Measurements from ENCODE around the gene CAMKK1. TPM values are rescaled to one million over a fixed set of nuclear protein-coding genes. Genes with fewer than 3 reads are reported as not detected.
"Not testable (repeated sequence)": the region's sequence is repeated elsewhere in the genome, so short reads cannot be mapped to it uniquely, and the experiment has no call there.

The CAMKK1 gene
- total RNA-seq, 1 donor from 2014 or later, result 9.2 TPM

DNA sequence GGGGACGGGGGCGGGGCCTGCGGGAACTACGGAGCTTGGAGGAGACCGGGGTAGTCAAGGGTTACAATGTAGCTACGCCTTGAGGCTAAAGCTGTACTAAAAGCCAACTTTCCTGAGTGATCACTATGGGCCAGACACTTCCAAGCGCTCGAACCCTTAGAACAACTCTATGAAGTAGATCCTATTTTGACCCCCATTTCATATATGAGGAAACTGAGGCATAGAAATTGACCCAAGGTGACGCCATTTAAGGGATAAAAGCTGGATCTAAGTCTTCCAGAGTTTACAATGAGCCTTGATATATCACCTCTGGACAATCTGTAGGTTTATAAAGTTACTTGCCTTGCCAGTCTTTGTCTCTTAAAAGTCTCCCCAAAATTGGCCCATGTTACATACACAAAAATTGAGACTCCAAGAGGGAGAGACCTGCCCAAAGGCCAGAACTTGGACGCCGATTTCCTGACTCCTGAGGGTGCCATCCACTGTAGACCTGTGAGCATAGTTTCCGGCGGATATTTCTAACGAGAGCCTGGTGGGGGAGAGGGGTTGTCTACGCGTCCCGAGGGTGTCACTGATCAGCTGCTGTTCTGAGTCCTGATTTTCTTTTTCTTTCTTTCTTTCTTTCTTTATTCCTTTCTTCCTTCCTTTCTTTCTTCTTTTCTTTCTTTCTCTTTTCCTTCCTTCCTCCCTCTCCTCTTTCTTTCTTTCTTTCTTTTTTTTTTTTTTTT, 46.3 kb downstream of the CAMKK1 start:
- Mint-ChIP-seq H3K27ac (no peak overlapping the region), H3K36me3 (ENCODE audit: low read depth) (peaks cover 8% of the 10 kb centered on the region), H3K4me1 (peaks cover 22% of the 10 kb centered on the region), H3K9me3 (no peaks in the 10 kb centered on the region), H3K27me3 (peaks cover 18% of the 10 kb centered on the region), H3K4me3 (peak overlapping the region; percentile 97)
- no peak for DNase-seq
- intact Hi-C loops (cut with micrococcal nuclease), result loop anchor here (1.0 to 5.0 kb wide), 3 partner anchors 109 to 297 kb away; partner anchors contain the start of genes ATP2A3, CYB5D2 and ZZEF1

DNA sequence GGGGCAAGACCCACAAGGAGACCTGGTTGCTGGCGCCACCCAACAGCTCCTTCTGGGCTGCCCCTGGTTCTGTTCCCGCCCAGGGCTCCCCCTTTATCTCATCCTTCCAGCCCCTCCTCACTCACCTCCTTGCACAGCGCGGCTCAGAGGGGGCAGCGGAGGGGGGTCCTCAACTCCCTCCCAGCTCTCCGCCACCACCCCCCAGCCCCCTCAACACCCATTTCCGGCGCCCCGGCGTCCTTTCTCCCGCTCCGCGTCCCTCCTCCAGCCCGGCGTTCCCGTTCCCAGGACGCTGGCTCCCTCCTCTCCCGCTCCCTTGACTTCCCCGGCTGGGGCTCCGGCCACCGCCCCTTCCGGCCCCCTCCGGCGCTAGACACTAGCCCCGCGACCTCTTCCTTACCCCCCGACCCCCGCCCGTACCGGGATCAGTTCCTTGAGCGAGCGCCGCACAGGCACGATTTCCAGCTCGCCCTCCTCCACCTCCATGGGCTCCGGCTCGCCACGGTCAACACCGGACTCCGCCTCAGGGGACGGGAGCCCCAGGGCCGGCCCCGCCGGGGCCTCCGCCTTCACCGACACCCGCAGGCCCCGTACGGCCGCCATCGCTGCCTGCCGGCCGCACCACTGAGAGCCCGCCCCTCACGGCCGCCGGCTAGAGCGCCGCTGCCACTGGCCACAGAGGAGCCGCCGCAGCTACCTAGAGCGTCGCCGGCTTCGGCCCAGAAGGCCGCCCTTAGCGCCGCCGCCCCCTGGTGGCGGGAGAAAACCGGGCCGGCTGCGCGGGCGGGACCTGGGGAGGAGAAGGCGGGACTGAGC, 47.0 kb downstream of the CAMKK1 start, which contains the start of gene NCBP3:
Gene NCBP3 (minus strand): TSS at position 626 of the 816 bp plus-strand sequence. CDS start 23 bp downstream, at position 603.
- H3K4me3 Mint-ChIP-seq, result peak within 1 kb of the TSS; percentile 97
- peaks cover 14% of the 10 kb centered on the region for H3K36me3 Mint-ChIP-seq (ENCODE audit: low read depth)
- peak; percentile 98 for DNase-seq
- H3K27me3 Mint-ChIP-seq, result peaks cover 17% of the 10 kb centered on the region
- no peaks in the 10 kb centered on the region for H3K9me3 Mint-ChIP-seq
- intact Hi-C loops (cut with micrococcal nuclease), result loop anchor here (1.0 to 5.0 kb wide), 3 partner anchors 109 to 297 kb away; partner anchors contain the start of genes ATP2A3, CYB5D2 and ZZEF1
- H3K4me1 Mint-ChIP-seq, result peaks cover 22% of the 10 kb centered on the region
- peak within 1 kb of the TSS; percentile 94 for H3K27ac Mint-ChIP-seq

DNA sequence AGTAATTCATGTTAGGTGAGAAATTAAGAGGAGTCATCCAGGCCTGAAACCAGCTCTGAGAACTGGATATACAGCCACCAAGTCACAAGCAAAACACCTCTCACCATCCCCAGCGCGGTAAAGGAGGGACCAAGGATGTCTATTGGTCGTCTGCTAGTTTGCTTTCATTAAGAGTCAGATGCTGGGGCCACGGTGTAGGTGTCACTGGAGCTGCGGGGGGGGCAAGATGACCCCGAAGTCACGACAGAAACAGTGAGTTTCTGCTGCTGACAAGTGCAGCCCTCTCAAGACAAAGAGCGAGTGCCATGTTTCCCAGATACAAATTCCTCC, 47.6 kb downstream of the CAMKK1 start:
- intact Hi-C loops (cut with micrococcal nuclease), result loop anchor here (5.0 kb wide), 1 partner anchor 117 kb away; the partner anchor contains the start of gene ATP2A3
- H3K4me3 Mint-ChIP-seq, result peak overlapping the region; percentile 97
- DNase-seq, result peak; percentile 81
- peaks cover 18% of the 10 kb centered on the region for H3K36me3 Mint-ChIP-seq (ENCODE audit: low read depth)
- peaks cover 14% of the 10 kb centered on the region for H3K27me3 Mint-ChIP-seq
- H3K27ac Mint-ChIP-seq, result peak overlapping the region; percentile 94
- H3K4me1 Mint-ChIP-seq, result peaks cover 24% of the 10 kb centered on the region
- no peaks in the 10 kb centered on the region for H3K9me3 Mint-ChIP-seq

DNA sequence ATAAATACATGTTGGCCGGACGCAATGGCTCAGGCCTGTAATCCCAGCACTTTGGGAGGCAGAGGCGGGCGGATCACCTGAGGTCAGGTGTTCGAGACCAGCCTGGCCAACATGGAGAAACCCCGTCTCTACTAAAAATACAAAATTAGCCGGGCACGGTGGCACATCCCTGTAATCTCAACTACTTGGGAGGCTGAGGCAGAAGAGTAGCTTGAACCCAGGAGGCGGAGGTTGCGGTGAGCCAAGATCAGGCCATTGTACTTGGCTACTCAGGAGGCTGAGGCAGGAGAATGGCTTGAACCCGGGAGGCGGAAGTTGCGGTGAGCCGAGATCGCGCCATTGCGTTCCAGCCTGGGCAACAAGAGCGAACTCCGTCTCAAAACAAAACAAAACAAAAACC, 48.3 kb downstream of the CAMKK1 start:
- DNase-seq; H3K9me3 Mint-ChIP-seq; intact Hi-C loops (cut with micrococcal nuclease); H3K27me3 Mint-ChIP-seq: not testable (repeated sequence)
- H3K4me3 Mint-ChIP-seq, result peak overlapping the region; percentile 97
- peak overlapping the region; percentile 94 for H3K27ac Mint-ChIP-seq
- peaks cover 27% of the 10 kb centered on the region for H3K4me1 Mint-ChIP-seq
- H3K36me3 Mint-ChIP-seq (ENCODE audit: low read depth), result peaks cover 25% of the 10 kb centered on the region

DNA sequence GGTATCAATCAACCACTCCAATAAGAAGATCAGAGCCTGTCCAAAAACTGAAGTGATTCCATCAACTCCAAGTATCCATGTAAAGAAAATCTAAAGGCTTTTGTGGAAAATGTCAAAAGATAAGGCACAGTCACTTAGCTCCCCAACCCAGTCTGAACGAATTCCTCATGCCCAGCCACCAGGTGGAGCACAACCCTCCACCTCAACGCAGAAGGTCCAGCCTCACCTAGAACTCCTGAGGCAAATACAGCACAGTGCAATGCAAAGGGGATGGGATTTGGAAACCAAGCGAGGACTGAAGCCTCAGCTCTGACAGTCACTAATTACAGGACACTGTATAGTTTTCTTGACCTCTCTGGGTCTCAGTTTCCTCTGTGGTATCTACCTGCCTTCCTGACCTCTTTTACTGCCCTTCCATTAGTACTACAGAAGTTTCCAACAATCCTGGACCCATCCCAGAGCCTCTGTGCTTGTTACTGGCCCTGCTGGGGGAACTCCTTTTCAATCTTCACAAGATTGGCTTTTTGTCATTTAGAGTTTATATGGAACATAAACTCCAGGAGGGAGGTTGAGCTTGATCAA, 48.8 kb downstream of the CAMKK1 start:
- peaks cover 28% of the 10 kb centered on the region for H3K36me3 Mint-ChIP-seq (ENCODE audit: low read depth)
- peak overlapping the region; percentile 97 for H3K4me3 Mint-ChIP-seq
- peaks cover 27% of the 10 kb centered on the region for H3K4me1 Mint-ChIP-seq
- intact Hi-C loops (cut with micrococcal nuclease), result no loop called here
- no peaks in the 10 kb centered on the region for H3K9me3 Mint-ChIP-seq
- peaks cover 6% of the 10 kb centered on the region for H3K27me3 Mint-ChIP-seq
- peak; percentile 86 for DNase-seq
- peak overlapping the region; percentile 52 for H3K27ac Mint-ChIP-seq

DNA sequence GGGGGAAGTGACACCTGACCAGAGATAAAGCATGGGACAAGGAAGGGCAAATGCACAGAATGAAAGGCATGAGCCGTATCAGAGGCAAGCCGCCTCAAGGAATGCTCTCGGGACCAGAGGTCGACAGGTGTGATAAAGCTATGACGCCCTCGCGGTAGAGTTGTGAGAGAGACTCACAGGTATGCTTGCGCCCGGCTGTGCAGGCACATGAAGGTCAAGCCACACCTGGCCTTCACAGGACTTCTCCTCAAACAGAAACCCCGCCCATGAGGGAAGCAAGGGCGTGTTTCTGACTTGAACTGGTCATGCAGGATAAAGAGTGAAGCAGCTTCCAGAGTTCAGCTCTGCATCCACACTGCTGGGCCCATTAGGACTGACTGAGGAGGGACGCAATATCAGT, 54.6 kb downstream of the CAMKK1 start:
- Mint-ChIP-seq H3K27ac (peak overlapping the region; percentile 45), H3K4me1 (peaks cover 9% of the 10 kb centered on the region), H3K9me3 (no peaks in the 10 kb centered on the region), H3K4me3 (no peak overlapping the region), H3K27me3 (no peaks in the 10 kb centered on the region), H3K36me3 (ENCODE audit: low read depth) (peaks cover 52% of the 10 kb centered on the region)
- intact Hi-C loops (cut with micrococcal nuclease), result no loop called here
- DNase-seq, result no peak

DNA sequence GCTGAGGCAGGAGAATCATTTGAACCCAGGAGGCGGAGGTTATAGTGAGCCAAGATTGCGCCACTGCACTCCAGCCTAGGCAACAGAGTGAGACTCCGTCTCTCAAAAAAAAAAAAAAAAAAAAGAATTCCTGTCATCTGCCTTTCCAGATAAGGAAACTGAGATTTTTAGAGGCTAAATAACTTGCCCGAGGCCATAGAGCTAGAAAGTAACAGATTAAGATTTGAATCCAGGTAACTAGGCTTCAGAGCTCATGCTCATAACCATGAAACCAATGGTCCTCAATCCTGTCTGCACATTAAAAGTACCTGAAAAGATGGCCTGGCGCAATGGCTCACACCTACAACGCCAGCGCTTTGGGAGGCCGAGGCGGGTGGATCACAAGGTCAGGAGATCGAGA, 56.3 kb downstream of the CAMKK1 start:
- H3K9me3 Mint-ChIP-seq, result no peaks in the 10 kb centered on the region

DNA sequence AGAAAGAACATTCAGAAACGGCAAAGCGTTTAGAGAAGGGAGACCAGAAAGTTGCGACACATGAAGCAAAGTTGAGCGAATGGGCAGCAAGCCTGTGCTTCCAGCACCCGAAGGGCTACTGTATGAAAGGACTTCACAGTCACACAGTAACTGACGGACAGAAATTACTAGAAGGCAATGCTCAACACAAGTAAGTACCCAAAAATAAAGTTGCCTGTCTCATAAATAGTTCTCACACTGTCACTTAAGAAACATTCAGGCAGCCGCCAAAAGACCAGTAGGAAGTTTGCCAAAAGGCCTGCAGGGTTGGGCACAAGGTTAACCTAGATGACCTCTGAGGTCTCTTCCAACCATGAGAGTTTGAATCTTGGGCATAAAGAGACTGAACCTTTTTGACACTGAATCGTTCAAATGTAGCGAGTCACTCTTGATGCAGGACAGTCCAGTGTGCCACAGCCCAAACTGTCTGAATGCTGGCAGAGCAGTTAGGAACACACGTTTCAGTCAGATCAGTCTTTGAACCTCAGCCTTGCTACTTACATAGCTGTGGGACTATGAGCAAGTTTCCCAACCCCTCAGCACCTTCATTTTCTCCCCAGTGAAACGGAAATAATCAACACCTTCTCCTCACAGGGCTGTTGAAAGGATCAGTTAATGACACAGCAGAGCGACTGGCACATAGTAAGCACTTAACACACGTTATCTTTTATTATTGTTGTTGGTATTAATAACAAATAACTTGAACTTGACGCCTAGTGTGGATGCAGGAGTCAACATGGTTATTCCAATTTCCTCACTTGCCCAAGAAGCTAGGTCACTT, 57.2 kb downstream of the CAMKK1 start:
- no peak for DNase-seq
- no peak overlapping the region for H3K4me3 Mint-ChIP-seq
- H3K4me1 Mint-ChIP-seq, result peaks cover 7% of the 10 kb centered on the region
- H3K27me3 Mint-ChIP-seq, result no peaks in the 10 kb centered on the region
- H3K36me3 Mint-ChIP-seq (ENCODE audit: low read depth), result peaks cover 45% of the 10 kb centered on the region
- no peaks in the 10 kb centered on the region for H3K9me3 Mint-ChIP-seq
- H3K27ac Mint-ChIP-seq, result no peak overlapping the region
- intact Hi-C loops (cut with micrococcal nuclease), result no loop called here

More for the DNA sequence above, 56.3 kb downstream of the CAMKK1 start:
- no peak for DNase-seq
- intact Hi-C loops (cut with micrococcal nuclease), result no loop called here
- H3K27ac Mint-ChIP-seq, result no peak overlapping the region
- H3K4me1 Mint-ChIP-seq, result peaks cover 9% of the 10 kb centered on the region
- H3K4me3 Mint-ChIP-seq, result no peak overlapping the region
- peaks cover 49% of the 10 kb centered on the region for H3K36me3 Mint-ChIP-seq (ENCODE audit: low read depth)
- H3K27me3 Mint-ChIP-seq, result no peaks in the 10 kb centered on the region

DNA sequence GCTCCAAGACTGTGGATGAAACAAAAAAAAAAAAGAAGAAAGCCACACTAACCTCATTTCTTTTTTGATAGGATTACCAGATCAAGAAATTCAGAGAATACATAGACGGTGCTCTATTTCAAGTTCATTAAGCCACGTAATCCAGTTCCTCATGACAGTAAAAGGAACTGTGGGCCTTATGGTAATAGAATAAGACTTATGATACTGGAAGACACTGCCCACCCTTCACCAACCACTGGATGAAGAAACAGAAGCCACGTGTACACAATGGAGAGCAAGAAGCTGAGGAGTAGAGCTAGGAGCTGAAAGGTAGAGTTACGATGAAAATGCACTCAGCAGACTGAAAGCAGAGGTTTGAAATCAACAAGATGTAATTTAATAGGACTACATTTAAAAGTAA, 58.0 kb downstream of the CAMKK1 start:
- intact Hi-C loops (cut with micrococcal nuclease), result no loop called here
- Mint-ChIP-seq H3K4me1 (peaks cover 6% of the 10 kb centered on the region), H3K9me3 (no peaks in the 10 kb centered on the region), H3K36me3 (ENCODE audit: low read depth) (peaks cover 37% of the 10 kb centered on the region), H3K27me3 (no peaks in the 10 kb centered on the region), H3K27ac (no peak overlapping the region), H3K4me3 (no peak overlapping the region)
- no peak for DNase-seq

DNA sequence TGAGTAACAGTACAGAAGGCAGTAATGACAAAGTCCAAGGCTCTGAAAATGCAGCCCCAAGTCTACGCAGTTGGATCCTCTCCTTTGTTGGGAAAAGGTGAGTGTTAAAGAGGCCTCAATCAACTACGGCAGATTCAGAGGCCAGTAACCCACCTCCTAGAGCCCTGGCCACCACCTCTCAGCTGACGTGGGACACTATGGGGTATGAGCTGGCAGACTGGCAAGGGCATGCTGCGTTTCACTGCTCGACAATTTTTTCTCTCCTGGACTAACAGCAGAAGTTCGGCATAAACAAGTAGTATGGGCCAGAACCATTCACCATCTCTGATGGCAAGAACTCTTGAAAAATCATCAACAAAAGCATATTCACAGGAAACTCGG, 64.0 kb downstream of the CAMKK1 start:
- H3K27me3 Mint-ChIP-seq, result no peaks in the 10 kb centered on the region
- H3K4me3 Mint-ChIP-seq, result no peak overlapping the region
- H3K27ac Mint-ChIP-seq, result no peak overlapping the region
- no peaks in the 10 kb centered on the region for H3K9me3 Mint-ChIP-seq
- intact Hi-C loops (cut with micrococcal nuclease), result loop anchor here (5.0 kb wide), 1 partner anchor 147 kb away; no protein-coding TSS in a partner anchor
- H3K36me3 Mint-ChIP-seq (ENCODE audit: low read depth), result peaks cover 44% of the 10 kb centered on the region
- no peak for DNase-seq
- H3K4me1 Mint-ChIP-seq, result peaks cover 11% of the 10 kb centered on the region

DNA sequence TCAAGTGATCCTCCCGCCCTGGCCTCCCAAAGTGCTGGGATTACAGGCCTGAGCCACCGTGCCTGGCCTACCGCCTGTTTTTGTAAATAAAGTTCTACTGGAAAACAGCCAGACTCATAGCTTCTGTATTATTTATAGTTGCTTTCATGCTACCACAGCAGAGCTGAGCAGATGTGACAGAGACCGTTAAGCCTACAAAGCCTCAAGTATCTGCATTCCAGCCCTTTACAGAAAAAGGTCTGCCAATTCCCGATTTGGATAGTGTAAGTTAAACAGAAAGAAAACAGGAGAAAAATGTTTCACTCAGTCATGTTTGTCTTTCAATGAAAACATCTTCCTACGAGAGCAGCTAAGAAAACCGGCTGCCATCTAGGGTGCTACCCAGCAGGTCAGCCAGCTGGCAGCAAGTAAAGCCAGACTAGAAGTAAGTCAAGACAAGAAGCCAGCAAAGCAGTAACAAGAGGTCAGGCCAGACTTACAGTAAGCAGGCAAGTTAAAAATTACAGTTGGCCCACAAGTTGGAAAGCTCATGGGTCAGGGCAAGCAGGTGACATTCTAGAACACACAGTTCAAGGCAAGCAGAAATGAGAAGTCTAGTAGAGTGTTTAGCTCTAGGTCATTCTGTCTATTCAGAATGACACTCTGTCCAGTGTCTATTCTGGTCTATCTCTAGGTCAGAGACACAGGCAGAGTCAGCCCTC, 64.6 kb downstream of the CAMKK1 start:
- intact Hi-C loops (cut with micrococcal nuclease), result loop anchor here (5.0 kb wide), 1 partner anchor 146 kb away; no protein-coding TSS in a partner anchor
- Mint-ChIP-seq H3K4me1 (peaks cover 11% of the 10 kb centered on the region), H3K4me3 (no peak overlapping the region), H3K9me3 (no peaks in the 10 kb centered on the region), H3K27ac (peak overlapping the region; percentile 46), H3K27me3 (no peaks in the 10 kb centered on the region), H3K36me3 (ENCODE audit: low read depth) (peaks cover 41% of the 10 kb centered on the region)
- no peak for DNase-seq

DNA sequence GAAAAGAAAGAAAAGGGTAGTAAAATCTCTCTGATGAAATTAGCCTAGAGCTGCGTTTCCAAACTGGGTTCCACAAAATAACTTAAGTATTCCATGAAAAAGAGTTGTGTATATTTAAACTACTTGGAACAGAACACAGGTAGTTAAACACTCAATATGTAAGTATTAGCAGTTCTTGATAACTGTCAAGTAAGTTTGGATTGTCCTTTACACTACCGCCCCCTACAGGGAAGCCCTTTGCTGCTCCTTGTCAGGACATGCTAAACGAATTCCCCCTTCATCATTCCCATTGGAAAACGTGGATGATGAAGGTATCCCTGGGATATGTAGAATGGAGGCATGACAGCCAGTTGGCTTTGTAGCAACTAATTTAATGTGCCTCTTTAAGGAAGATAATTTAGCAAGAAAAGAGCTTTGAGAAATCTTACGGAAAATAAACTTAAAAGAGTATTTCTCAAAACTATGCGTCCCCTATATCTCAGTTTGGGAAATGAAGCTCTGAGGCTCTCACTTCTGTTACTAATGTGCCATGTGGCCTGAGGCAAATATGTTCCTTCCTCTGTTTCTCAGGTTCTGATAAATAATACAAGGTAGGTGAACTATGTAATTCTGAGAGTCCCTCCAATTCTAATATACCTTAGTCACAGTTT, 65.6 kb downstream of the CAMKK1 start:
- Mint-ChIP-seq H3K36me3 (ENCODE audit: low read depth) (peaks cover 46% of the 10 kb centered on the region), H3K27ac (no peak overlapping the region), H3K4me1 (peaks cover 11% of the 10 kb centered on the region), H3K27me3 (no peaks in the 10 kb centered on the region), H3K4me3 (no peak overlapping the region), H3K9me3 (no peaks in the 10 kb centered on the region)
- intact Hi-C loops (cut with micrococcal nuclease), result loop anchor here (1.0 to 5.0 kb wide), 2 partner anchors 90 to 145 kb away; no protein-coding TSS in a partner anchor
- DNase-seq, result peak; percentile 91

All from activated CD4-positive, alpha-beta T cell treated with anti-CD3 and anti-CD28 coated beads, Interleukin-2, amount 10 ng/mL, durations not matched to agents 24 days and 14 days (primary cell).